Upper lobe of left lung (tissue), 6 donors: Measurements from ENCODE around the gene TBCCD1. TPM values are rescaled to one million over a fixed set of nuclear protein-coding genes. Genes with fewer than 3 reads are reported as not detected.

Experiments used
- ATAC-seq, 2 donors: fragments of 200-7000 bp; cut with Tn5 transposase; one replicate each; pipeline ENCODE4 v1.9.1; 2022; ENCODE audit warnings: mild to moderate bottlenecking in 2 of 2, moderate library complexity in 2 of 2; ENCODE audit not compliant: low FRiP score in 2 of 2
- DNase-seq, 2 donors: peaks; one replicate each; pipeline ENCODE4 v3.0.0-alpha.2; 2019 to 2020
- H3K27ac ChIP-seq, 4 donors: fragments of 200-600 bp; sonication (generic); one replicate each; pipeline ENCODE4 v1.5.1; 2016 to 2019
- H3K27me3 ChIP-seq, 4 donors: fragments of 200-600 bp; sonication (generic); one replicate each; pipeline ENCODE4 v1.5.1; 2017 to 2019
- H3K36me3 ChIP-seq, 4 donors: fragments of 200-600 bp; sonication (generic); one replicate each; pipeline ENCODE4 v1.5.1; 2016 to 2019
- H3K4me1 ChIP-seq, 4 donors: fragments of 200-600 bp; sonication (generic); one replicate each; pipeline ENCODE4 v1.5.1; 2018 to 2019
- H3K4me3 ChIP-seq, 4 donors: fragments of 200-600 bp; sonication (generic); one replicate each; pipeline ENCODE4 v1.5.1; 2017 to 2019; ENCODE audit warnings: mild to moderate bottlenecking in 2 of 4, moderate library complexity in 1 of 4
- H3K9me3 ChIP-seq, 4 donors: fragments of 200-600 bp; sonication (generic); one replicate each; pipeline ENCODE4 v1.5.1; 2018 to 2019
- CTCF ChIP-seq, 6 experiments: fragments of 450-650 bp in 4 of 6; fragments of 200-600 bp in 2 of 6; sonication (generic) in 2 of 6; IDR thresholded peaks; one replicate each; pipeline ENCODE4 v1.5.1; 2016 to 2019; ENCODE audit warnings: antibody characterized with exemption in 6 of 6
- EP300 ChIP-seq, 4 donors: sonication (generic); formaldehyde crosslinking; IDR thresholded peaks; one replicate each; pipeline ENCODE4 v1.5.1; 2017; ENCODE audit warnings: antibody characterized with exemption in 4 of 4, control low read depth in 2 of 4
- POLR2A ChIP-seq, 4 donors: fragments of 450-650 bp; IDR thresholded peaks; one replicate each; pipeline ENCODE4 v1.5.1; 2016 to 2017; ENCODE audit warnings: antibody characterized with exemption in 4 of 4, mild to moderate bottlenecking in 2 of 4
- POLR2AphosphoS5 ChIP-seq, 2 donors: sonication (generic); formaldehyde crosslinking; IDR thresholded peaks; one replicate each; pipeline ENCODE4 v1.5.1; 2017; ENCODE audit warnings: antibody characterized with exemption in 2 of 2
- WGBS, 2 donors: methylation state at CpG; one replicate each; pipeline ENCODE4 v1.1.5; 2017 to 2018; 5-methylcytosine and 5-hydroxymethylcytosine counted together
- total RNA-seq, 6 donors: library from RNA; depleted of rRNA in 4 of 6; stranded (reverse); fragments of >200 nt in 4 of 6; gene quantifications; one replicate each; pipeline versions ENCODE4 v1.1.0 to v1.2.1, GENCODE V29; 2016 to 2021
- donor health status: DM: no; HTN: no; CAD: no; lungs with moderate emphysema.
- donor health status: DM: no; HTN: yes; CAD: no; lungs with severe emphysema.

TBCCD1 gene
- total RNA-seq, 6 donors from 2014 or later: 8.3 to 20.4 (median 11.0) TPM

DNA sequence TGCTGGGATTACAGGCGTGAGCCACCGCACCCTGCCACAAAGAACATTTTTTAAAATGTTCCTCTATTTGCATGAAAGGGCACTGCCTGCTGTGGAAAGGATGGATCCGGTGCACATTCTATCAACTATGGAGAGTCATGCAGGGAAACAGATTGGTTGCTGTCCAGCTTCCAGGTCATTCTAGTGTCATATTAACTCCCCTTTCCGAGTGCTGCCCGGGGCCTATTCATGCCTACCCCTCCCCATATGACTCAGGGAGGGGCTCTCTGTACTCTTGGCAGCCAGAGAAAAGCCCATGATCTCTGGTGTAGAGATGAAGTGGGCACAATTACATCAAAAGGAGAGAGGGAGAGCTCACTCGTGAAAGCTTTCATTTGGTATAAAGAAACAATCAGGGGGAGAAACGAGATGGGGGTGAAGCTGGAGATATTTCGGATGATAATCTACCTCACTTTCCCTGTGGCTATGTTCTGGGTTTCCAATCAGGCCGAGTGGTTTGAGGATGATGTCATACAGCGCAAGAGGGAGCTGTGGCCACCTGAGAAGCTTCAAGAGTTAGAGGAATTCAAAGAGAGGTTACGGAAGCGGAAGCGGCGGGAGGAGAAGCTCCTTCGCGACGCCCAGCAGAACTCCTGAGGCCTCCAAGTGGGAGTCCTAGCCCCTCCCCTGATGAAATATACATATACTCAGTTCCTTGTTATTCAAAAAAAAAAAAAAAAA, 29.6 kb upstream of the TBCCD1 start:
- no peaks in the 10 kb centered on the region for H3K4me1 ChIP-seq
- peak in 1 of 2 donors; percentile 77 for DNase-seq
- H3K27me3 ChIP-seq: no peaks in the 10 kb centered on the region
- WGBS, 2 donors: 55 to 63% methylated on average over 17 of the region's 17 CpGs
- ATAC-seq: peak; percentile 41 to 65
- no peak overlapping the region for H3K4me3 ChIP-seq
- no peaks in the 10 kb centered on the region for H3K36me3 ChIP-seq
- no peak overlapping the region for H3K27ac ChIP-seq
- TF ChIP-seq POLR2A (IDR thresholded peaks at IDR 0.05) (no peak), CTCF (IDR thresholded peaks at IDR 0.05) (no peak), POLR2AphosphoS5 (IDR thresholded peaks at IDR 0.05) (no peak), EP300 (IDR thresholded peaks at IDR 0.05) (no peak)
- no peaks in the 10 kb centered on the region for H3K9me3 ChIP-seq

DNA sequence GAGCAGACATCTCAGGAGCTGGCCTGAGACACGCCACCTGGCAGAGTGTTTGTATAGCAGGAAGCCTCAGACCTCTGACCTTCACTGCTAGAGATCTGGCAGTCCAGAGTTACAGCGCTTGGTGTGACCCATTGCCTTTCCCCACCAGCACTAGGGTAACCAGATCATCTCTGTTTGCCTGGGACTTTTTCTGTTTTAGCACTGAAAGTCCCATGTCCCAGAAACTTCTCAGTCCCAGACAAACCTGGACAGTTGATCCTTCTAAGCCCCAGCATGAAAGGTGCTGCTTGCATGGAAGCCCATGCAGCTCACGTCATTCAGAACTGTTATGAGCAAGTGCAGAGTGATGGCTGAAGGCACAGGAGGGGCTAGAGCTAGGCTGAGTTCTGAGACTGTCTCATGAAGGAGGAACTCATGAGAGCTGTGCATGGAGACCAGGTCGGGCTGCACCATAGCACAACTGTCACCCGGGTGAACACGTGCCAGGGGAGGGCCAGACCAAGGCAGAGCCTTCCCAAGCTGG, 27.5 kb upstream of the TBCCD1 start:
- no peaks in the 10 kb centered on the region for H3K4me1 ChIP-seq
- ATAC-seq (no peak), DNase-seq (no peak)
- no peaks in the 10 kb centered on the region for H3K9me3 ChIP-seq
- H3K36me3 ChIP-seq: no peaks in the 10 kb centered on the region
- no peaks in the 10 kb centered on the region for H3K27me3 ChIP-seq
- WGBS, 2 donors: 73 to 81% methylated on average over 6 of the region's 6 CpGs
- H3K4me3 ChIP-seq: no peak overlapping the region
- no peak for TF ChIP-seq CTCF (IDR thresholded peaks at IDR 0.05)
- TF ChIP-seq POLR2AphosphoS5 (IDR thresholded peaks at IDR 0.05): no peak
- no peak for TF ChIP-seq EP300 (IDR thresholded peaks at IDR 0.05)
- TF ChIP-seq POLR2A (IDR thresholded peaks at IDR 0.05): no peak
- H3K27ac ChIP-seq: no peak overlapping the region

DNA sequence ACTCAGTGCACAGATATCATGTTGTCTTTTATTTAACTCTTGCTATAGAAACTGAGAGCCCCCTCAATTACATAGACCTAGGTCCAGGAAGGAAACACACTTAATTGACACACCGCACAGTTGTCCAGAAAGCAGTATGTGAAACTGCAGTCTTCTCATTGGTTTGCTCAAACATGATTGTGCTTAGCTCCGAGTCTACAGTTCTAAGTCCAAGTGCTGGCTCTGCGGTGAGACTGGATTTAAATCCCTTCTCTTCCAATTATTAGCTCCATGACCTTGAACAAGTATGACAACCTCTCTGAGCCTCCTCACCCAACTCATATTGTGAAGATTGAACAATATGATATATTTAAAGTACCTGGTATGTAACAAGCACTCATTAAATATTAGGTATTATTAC, 26.7 kb upstream of the TBCCD1 start:
- WGBS, 2 donors: 93 to 94% methylated on average over 3 of the region's 3 CpGs
- no peak overlapping the region for H3K27ac ChIP-seq
- TF ChIP-seq POLR2A (IDR thresholded peaks at IDR 0.05): no peak
- TF ChIP-seq CTCF (IDR thresholded peaks at IDR 0.05): no peak
- no peak for TF ChIP-seq POLR2AphosphoS5 (IDR thresholded peaks at IDR 0.05)
- no peak for TF ChIP-seq EP300 (IDR thresholded peaks at IDR 0.05)
- H3K4me1 ChIP-seq: no peaks in the 10 kb centered on the region
- H3K4me3 ChIP-seq: no peak overlapping the region
- no peaks in the 10 kb centered on the region for H3K27me3 ChIP-seq
- ATAC-seq: no peak
- DNase-seq: no peak
- H3K36me3 ChIP-seq: no peaks in the 10 kb centered on the region
- no peaks in the 10 kb centered on the region for H3K9me3 ChIP-seq

DNA sequence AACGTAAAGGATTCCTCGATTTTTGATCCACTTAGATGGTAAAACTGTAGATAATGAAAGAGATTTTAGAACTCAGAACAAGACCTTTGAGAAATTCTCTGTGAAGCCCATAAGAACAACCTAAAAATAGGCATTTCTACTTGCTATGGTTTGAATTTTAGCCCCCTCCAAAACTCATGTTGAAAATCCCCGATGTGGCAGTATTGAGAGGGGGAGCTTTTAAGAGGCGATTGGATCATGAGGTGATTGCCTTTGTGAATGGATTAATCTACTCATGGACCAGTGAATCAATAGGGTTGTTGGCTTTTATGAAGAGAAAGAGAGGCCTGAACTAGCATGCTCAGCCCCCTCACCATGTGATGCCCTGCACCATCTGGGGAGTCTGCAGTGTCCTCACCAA, 25.5 kb upstream of the TBCCD1 start:
- no peak for DNase-seq
- Histone ChIP-seq H3K4me1 (no peaks in the 10 kb centered on the region), H3K27ac (no peak overlapping the region), H3K9me3 (no peaks in the 10 kb centered on the region), H3K36me3 (no peaks in the 10 kb centered on the region), H3K27me3 (no peaks in the 10 kb centered on the region), H3K4me3 (no peak overlapping the region)
- TF ChIP-seq EP300 (IDR thresholded peaks at IDR 0.05) (no peak), POLR2A (IDR thresholded peaks at IDR 0.05) (no peak), CTCF (IDR thresholded peaks at IDR 0.05) (no peak), POLR2AphosphoS5 (IDR thresholded peaks at IDR 0.05) (no peak)
- ATAC-seq: no peak
- 86 to 93% methylated on average over 4 of the region's 4 CpGs for WGBS, 2 donors
